Stimulated activated CD8-positive, alpha-beta memory T cell treated with anti-CD3 and anti-CD28 coated beads, Interleukin-12 subunit alpha, Interleukin-12 subunit beta, amount 100 ng/mL, for 1 hour (primary cell): ENCODE data around the gene CYREN.
"Not testable (repeated sequence)": the region's sequence is repeated elsewhere in the genome, so short reads cannot be mapped to it uniquely, and the experiment has no call there.

Experiments used
- DNase-seq: peaks from one replicate; pipeline ENCODE4 v3.0.0-alpha.2; 2020; ENCODE audit warnings: low read depth

CYREN gene

GRCh38 chr7:135159359-135160085 is 11.0 kb downstream of the CYREN start:
- DNase-seq = no peak

GRCh38 chr7:135158874-135159273 is 11.6 kb downstream of the CYREN start:
- DNase-seq = no peak

GRCh38 chr7:135158141-135158655 is 12.3 kb downstream of the CYREN start:
- DNase-seq = no peak

GRCh38 chr7:135156290-135156689 is 14.2 kb downstream of the CYREN start:
- DNase-seq = no peak

- DNase-seq = no peak
Measured at GRCh38 chr7:135154734-135155133, 15.8 kb downstream of the CYREN start.

GRCh38 chr7:135152442-135152841 is 18.1 kb downstream of the CYREN start:
- DNase-seq = no peak

GRCh38 chr7:135151533-135151932 is 19.0 kb downstream of the CYREN start:
- no peak for DNase-seq

GRCh38 chr7:135151132-135151531 is 19.4 kb downstream of the CYREN start:
- no peak for DNase-seq

GRCh38 chr7:135150072-135150782 is 20.3 kb downstream of the CYREN start:
- DNase-seq = no peak

GRCh38 chr7:135147899-135148721 is 22.4 kb downstream of the CYREN start, which contains the start of gene TMEM140:
Gene TMEM140, plus strand, starts transcription at chr7:135148072. Its CDS starts 16,370 bp downstream, at chr7:135164442.
- no peak for DNase-seq

- no peak for DNase-seq
Measured at GRCh38 chr7:135147341-135147898, 23.1 kb downstream of the CYREN start.

GRCh38 chr7:135143885-135144668 is 26.4 kb downstream of the CYREN start:
- no peak for DNase-seq

- DNase-seq = no peak
Measured at GRCh38 chr7:135129579-135129978, 40.9 kb downstream of the CYREN start.

GRCh38 chr7:135128931-135129330 is 41.6 kb downstream of the CYREN start:
- DNase-seq = no peak

- not testable (repeated sequence) for DNase-seq
Measured at GRCh38 chr7:135124631-135125030, 45.9 kb downstream of the CYREN start.

- DNase-seq = no peak
Measured at GRCh38 chr7:135121868-135122267, 48.6 kb downstream of the CYREN start.

GRCh38 chr7:135117096-135117495 is 53.4 kb downstream of the CYREN start:
- no peak for DNase-seq
